Activated naive CD8-positive, alpha-beta T cell treated with anti-CD3 and anti-CD28 coated beads, Interleukin-2, amount 50 U/mL, for 16 hours (primary cell): Measurements from ENCODE around the gene NPHP4.
"Not testable (repeated sequence)": the region's sequence is repeated elsewhere in the genome, so short reads cannot be mapped to it uniquely, and the experiment has no call there.

Experiments used
- DNase-seq: peaks from one replicate; pipeline ENCODE4 v3.0.0-alpha.2; 2020; ENCODE audit warnings: low read depth, low spot score

NPHP4 gene

DNA sequence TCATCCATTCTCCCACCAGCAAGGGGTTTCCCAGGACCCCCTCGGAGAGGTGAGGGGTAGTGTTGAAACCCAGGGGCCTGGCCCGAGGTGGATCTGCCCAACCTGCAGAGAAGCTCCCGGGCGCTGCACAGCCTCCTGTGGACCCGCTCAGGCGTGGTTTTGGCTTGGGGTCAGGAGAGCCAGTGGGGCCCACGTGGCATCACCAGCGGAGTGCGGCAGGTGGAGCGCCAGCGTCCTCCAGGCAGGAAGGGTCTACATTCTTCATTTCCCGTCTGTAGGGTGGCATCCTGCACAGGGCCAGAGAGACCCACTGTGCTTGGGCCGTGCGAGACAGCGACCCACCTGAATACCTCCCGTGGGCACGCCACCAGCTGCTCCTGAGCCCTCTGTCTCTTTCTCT, 135.2 kb downstream of the NPHP4 start:
- no peak for DNase-seq

DNA sequence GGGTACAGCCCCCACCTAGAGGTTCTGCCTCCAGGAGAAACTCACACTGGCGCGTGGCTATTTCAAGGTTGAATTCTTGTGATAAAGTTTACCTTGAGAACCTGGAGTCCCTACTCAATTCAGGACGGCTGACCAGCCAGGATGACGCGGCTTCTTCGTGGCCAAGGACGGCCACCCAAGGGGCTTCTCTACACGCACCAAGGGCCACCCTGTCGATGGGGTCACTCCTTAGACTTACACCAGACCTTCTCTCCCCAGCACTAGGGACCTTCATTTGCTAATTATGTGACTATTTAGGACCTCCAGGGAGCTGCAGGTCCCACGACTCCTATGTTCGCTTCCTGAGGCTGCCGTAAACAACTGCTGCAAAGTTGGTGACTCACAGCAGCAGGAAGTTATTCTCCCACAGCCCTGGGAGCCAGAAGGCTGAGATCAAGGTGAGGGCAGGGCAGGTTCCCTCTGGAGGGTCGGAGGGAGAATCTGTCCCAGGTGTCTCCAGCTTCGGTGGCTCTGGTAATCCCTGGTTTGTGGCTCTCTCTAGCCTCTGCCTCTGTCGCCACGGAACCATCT, 135.9 kb downstream of the NPHP4 start:
- DNase-seq = no peak

DNA sequence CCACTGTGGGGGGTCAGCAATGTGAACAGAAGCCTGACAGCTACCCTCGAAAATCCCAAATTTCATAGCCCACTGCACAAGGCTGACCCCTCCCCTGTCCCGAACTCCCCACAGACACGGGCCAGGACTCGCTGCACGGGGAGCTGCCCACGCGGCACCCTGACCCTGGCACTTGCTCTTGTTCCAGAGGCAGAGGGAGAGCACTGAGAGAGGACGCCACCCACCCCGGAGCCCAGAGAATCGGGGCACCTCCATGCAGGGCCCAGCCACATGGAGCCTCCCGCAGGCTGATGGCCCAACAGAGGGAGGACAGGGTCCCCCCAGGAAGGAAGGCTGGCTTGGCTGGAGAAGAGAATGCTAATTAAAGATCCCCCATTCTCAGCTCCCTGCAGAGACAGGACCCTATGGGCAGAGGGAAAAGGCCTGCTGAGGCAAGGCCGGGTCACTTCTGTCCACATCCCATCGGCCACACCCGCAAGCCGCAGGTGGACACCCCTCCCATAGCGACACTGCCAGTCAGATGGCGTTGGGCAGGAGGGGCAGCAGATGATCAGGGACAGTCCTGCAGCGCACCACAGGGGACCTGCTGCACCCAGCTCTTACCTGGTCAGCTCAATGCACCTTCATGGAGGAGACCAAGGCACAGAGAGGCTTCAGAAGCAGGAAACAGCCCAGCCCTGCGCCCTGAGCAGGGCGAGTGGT, 136.9 kb downstream of the NPHP4 start:
- DNase-seq = no peak

DNA sequence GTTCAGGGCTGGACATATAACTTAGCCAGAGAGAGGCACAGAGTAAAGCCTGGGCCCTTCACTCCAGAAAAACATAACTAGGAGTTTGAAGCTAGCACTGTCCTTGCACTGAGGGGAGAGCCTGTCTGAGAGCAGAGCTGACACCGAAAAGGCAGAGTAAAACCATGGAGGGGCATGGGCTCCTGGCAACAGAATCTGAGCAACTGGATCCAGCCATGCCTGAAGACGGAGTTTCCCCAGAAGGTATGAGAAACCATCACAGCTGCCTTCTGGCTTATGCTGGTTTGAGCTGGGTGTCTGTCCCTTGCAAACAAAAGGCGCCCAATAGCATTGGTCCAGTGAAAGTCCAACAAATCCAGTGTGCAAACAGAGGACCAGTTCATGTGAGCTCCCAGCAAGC, 137.5 kb downstream of the NPHP4 start:
- DNase-seq = no peak

DNA sequence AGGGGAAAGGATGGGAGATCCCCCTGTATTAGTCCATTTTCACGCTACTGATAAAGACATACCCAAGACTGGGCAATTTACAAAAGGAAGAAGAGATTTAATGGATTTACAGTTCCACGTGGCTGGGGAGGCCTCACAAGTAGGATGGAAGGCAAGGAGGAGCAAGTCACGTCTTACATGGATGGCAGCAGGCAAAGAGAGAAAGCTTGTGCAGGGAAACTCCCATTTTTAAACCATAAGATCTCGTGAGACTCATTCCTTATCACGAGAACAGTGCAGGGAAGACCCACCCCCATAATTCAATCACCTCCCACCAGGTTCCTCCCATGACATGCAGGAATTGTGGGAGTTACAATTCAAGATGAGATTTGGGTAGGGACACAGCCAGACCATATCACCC, 138.4 kb downstream of the NPHP4 start:
- DNase-seq = not testable (repeated sequence)

DNA sequence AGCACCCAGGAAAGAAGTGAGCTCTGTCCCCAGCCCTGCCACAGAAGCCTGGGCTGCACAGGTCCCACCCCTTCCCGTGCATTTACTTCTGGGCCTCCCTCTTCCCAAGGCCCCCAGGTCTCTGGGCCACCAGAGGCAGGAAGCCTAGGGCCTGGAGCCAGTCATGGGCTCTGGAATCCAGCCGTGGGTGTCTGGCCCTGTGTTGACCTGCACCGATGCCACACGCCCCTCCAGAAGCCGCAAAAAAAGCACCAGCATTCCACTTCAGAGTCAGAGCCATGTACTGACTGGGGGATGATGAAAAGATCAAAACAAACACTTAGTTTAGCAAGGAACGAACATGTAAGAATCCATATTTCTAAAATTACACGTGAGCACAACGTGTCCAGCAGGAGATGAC, 141.7 kb downstream of the NPHP4 start:
- no peak for DNase-seq

DNA sequence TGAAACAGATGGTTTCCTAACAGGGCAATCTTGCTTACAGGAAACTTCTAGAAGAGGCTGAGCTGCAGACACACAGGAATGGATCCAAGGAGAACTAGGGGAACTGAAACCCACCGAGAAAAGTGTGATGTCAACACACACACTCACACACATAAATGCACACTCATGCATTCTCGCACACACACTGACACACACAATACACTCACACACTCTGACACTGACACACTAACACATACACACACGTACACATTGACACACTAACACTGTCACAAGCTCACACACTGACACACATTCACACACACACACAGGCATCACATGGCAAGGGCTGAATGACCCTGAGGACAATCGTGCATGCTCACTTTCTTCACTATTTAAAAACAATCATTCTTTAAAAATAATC, 142.7 kb downstream of the NPHP4 start:
- DNase-seq = no peak

DNA sequence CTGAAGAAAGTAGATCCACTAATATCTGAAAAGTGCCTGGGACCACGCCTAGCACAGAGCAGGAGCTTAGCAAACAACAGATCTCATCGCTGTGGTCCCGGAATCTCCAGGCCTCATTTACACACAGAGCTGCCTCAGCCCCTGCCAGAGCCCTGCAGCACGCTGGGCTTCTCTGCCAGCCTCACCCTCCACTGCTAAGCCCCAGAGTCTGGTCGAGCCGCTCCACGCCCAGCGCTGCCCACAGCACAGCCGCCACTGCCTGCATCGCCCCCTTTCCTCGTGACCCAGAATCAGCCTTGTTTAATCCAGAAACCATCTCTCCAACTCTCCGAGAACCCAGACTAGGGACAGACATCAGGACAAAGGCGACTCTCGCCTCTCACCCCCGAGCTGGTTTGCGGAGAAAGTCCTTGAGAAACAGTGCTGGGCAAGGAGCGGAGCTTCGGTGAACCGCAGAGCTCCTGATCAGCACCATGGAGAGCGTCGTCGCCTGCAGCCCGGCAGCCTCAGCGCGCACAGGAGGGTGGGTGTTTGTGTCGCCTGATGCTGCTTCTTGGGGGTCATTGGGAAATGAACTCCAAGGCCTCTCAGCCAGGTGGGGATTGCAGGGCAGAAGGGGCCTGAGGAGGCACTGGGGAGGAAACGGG, 145.1 kb downstream of the NPHP4 start:
- no peak for DNase-seq

DNA sequence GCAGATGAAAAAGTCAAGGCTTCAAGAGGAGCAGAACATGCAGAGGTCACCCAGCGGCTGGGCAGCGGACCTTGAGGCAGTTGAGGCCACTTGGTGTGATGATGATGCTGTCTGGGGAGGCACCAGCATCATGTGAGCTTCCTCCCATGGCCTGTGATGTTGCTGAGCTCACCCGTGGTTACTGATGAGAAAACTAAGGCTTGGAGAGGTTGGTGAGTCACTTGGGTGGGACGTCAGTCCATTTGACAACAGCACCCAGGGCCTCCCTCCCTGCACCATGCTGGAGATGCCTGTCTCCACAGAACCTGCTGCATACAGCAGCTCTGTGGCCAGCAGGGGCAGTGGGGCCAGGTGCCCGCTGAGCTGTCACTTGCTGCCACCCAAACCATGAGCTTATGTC, 146.8 kb downstream of the NPHP4 start:
- no peak for DNase-seq

DNA sequence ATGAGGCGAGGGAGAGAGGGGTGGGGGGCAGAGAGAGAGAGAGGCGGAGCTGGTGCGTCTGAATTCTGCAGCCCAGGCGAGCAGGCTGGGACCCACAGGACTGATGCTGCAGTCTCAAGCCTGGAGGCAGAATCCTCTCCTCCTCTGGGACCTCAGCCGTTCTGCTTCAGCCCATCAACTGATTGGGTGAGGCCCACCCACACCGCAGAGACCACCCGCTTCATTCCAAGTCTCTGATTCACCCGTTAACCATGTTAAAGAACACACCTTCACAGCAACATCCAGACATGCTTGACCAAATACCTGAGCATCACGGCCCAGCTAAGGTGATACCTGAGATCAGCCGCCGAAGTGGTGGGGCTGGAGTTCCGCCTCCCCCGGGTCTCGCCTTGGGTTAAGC, 147.8 kb downstream of the NPHP4 start:
- no peak for DNase-seq

DNA sequence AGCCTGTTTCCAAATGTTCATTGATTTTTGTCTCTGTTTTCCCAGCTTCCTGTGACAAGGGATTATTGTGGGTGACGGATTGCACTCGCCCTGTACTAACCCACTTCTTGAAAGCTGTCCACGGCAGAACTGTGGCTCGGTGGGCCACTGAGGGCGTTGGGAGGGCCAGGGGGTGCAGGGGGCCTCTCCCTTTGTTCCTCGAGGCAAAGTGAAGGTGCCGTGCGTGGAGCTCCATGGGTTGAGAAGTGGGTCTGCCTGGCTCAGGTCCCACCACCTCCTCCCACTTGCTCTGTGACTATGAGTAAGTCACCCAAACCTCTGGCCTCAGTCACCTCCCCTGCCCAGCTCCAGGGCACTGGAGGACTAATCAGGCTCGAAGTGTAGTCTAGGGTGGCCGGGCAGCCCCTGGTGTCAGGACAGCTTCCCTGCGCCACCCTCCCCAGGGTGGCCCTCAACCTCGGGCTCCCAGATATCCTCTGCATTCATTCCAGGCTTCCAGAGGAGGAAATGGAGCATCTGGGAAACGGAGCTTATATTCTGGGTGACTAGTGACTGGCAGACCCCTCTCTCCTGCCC, 148.6 kb downstream of the NPHP4 start:
- DNase-seq = no peak

DNA sequence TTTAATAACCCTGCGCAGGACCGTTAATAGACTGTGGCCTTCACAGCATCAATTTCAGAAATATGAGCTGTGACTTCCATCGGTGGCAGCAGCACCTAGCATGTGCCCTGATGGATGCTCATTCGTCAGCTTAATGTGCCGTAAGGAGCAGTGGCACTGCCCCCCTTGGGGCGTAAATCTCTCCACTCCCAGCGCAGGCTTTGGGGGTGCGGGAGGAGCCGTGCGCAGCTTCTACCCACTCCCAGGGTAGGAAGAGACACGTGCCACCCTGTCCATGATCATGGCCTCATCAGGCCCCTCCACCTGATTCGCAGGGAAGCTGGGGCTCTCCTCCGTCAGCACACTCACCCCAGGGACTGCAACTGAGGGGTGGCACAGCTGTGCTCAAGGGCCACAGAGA, 149.5 kb downstream of the NPHP4 start:
- DNase-seq = no peak

DNA sequence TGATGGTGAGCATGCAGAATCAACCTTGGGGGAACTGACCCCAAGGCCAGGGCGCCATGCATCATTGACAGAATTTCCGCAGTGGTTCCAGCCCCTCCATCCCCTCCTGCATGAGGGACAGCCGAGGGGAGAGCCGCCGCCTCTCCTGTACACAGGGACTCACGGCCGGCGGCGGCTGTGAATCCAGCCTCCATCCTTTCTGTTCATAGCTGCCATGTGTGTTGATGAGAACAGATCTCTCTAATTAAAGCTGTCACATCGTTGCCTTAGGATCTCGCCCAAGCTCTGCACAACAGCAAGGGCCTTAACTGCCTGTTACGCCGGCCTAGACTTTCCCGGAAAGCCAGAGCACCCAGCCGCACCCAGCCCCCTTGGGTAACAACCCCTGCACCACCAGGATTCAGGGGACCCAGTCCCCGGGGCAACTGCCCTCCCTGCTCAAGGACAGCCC, 151.6 kb downstream of the NPHP4 start:
- DNase-seq = no peak

DNA sequence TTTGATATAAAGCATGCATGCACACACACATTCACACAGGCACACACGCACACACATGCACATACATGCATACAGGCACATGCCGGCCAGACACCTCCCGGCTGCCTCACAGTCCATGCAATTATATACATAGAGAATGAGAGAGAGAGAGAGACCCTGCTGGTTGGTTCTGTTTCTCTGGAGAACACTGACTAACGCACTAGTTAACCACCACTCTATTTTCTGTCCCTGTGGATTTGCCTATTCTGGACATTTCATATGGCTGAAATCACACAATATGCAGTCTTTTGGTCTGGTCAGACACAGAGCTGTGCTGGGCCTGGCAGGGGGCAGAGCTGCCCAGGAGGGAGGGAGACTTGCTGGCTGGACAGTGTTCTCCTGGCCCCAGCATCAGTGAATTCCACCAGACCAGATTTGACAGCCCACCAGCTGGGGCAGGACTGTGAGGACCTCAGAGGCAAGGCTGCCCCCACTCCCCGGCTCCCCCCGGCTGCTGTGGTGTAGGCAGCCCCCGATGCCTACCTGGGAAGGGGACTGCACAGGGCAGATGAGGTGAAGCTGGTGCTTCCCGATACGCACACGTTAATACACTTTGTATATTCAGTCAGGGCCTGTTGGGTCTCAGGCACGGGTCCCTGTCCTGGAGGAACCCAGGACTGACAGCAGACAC, 152.2 kb downstream of the NPHP4 start:
- no peak for DNase-seq

DNA sequence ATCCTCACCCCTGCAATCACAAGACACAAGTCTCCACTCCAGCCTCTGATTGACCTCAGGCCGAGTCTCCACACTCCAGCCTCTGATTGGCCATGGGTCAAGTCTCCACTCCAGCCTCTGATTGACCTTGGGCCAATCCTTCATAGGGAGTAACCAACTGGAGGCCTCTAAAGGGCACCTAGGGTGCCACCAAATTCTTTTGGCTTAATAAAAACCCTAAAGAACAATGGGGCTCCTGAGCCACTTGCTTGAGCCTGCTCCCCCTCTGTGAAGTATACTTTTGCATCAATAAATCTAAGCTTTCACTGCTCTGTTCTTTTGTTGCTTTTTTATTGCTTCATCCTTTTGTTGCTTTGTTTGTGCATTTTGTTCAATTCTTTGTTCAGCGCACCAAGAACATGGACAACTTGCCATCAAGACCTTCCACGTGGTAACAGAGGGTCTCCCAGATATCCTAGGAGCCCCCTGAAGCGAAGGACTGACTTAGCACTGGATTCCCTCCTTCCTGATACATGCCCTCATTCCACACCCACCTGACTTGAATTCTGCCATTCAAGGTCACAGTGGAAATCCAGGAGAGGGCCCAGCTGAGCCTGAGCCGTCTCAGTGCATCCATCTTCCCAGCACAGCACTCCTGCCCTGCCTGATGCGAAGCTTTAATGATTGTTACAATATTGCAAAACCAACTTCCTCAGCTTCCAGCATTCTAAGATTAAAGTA, 152.9 kb downstream of the NPHP4 start:
- DNase-seq = no peak

DNA sequence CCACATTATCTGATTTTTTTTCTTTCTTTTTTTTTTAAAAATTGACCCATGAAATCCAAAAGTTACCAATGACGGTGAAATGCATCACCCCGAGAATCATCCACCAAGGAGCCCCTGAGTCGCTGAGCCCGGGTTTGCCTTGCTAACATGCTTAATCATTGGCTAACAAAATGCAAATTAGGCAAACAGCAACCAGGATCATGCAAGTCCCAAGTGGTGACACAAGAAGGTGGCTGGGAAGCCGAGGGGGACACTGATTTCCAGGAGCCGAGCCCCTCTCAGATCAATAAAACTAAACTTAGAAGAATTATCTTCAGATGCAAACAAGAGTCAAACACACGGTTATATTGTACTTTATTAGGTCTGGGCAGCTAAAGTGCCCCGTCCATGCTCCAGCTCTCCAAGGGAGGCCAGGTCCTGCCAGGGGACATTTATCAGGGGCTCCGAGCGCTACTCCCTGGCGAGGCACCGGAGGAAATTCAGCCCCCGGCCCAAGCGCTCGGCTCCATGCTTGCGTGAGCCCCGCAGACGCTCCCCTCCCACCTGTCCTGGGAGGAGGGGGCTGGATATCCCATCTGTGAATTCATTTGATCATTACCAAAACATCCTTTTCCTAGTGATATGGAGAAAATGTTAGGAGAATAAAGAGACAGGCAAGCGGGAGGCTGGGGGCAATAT, 154.1 kb downstream of the NPHP4 start:
- DNase-seq = no peak

DNA sequence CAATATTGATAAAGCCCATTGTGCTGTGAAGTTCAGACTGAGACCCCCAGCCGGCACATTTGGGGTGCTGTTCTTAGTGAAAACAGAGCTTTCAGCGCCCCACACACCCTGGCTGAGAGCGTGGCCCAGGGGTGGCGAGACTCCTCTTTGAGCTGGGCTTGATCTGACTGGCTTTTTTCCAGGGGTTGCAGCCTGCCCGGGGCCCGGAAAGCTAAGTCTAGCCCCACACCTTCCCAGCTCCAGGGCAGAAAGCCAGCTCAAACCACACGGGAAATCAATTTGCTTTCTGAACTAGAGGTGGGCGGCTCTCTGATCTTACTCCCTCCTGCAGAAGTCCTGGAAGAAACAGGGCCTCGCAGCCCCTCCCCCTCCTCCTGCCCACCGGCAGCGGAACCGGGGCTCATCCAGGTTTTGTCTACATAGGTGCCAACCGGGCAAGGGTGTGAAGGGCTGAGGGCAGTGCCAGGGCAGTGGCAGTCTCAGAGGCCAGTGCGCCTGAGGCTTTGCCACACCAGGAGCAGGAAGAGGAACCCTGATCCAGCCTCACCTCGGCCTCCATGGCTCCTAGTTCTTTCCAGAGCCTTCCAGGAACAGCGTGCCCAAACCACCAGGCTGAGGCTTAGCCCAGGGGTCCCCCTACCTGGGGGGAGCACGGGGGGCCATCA, 155.3 kb downstream of the NPHP4 start:
- no peak for DNase-seq

DNA sequence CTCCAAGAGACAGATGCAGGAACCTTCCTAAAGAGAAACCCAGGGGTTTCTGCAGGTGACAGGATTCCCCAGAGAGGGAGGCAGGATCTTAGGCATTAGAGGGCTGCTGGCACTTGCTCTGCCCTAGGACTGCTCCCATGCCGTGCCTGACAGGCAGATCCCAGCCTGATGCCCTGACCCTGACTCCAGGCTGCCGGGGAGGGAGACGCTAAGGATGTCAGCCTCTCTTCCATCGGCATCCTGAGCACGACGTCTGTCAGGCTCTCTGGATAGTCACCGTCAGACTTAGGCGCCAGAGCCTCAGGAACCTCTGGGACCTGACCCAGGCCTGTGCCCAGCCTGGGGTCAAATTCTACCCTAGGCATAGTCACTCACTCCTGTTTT, 157.1 kb downstream of the NPHP4 start:
- no peak for DNase-seq

DNA sequence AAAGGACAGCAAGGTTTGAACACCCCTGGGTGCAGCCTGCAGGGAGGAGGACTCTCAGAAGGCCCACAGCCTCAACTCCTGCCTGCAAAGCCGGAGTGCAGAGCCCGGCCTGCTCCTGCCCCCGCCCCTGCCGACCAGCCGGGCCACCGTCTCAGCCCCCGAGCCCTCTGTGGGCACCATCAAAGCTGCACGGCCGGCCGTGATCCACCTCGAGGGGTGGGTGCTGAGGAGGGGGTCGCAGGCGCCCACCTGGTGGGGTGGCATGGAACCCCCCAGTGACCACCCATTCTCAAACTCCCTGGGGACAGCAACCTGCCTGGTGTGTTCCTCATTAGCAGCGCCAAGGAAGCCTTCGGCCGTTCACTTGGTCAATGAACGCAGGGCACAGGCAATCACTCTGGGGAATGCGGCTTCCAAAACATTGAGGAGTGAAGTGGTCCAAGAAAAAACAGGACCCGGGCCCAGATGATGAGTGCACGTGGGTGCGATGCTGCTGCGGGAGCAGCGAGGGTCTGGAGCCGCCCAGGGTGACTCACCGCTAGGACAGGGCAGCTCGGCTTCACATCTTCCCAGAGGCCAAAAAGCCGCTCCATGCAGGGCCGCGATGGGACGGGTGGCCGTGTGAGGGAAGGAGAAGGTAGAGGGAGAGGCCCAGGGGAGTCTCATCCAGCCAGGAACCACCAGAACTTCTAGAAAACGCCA, 157.6 kb downstream of the NPHP4 start:
- no peak for DNase-seq

DNA sequence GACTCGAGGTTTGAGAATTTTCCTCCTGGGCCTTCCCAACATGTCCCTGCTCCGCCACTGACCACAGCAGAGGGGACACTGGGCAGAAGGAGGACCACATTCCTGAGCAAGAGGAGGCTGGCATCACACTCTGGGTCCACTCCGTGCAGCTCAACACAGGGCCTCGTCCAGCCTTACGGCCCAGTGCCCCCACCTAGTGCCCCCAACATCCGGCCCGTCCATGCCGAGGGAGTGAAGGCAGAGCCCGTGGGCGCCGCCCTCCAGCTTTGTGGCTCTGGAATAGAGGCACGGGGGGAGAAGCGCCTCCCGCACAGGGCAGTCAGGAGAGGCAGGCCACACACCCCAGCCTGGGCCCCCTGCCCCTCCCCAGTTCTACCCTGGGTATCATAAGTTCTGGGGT, 158.3 kb downstream of the NPHP4 start:
- no peak for DNase-seq
